ENCODE results near the gene NMRK2.
"Not testable (repeated sequence)": the region's sequence is repeated elsewhere in the genome, so short reads cannot be mapped to it uniquely, and the experiment has no call there.

The NMRK2 gene

GRCh38 chr19:3932931-3933810 is at the start of gene NMRK2:
Gene NMRK2 (plus strand): TSS chr19:3933069. CDS start chr19:3933672, 603 bp downstream.
- no peak within 1 kb of the TSS for H3K27ac Mint-ChIP-seq
- no peaks in the 10 kb centered on the region for H3K4me1 Mint-ChIP-seq (ENCODE audit: low read depth)
- H3K36me3 Mint-ChIP-seq (ENCODE audit: low read depth): no peaks in the 10 kb centered on the region
- peaks cover 24% of the 10 kb centered on the region for H3K27me3 Mint-ChIP-seq (ENCODE audit: low read depth)
- H3K4me3 Mint-ChIP-seq: no peak within 1 kb of the TSS
- DNase-seq (ENCODE audit: low spot score): no peak
- H3K9me3 Mint-ChIP-seq: no peaks in the 10 kb centered on the region

GRCh38 chr19:3890591-3890990 is 42.3 kb upstream of the NMRK2 start:
- no peak for DNase-seq (ENCODE audit: low spot score)
- Mint-ChIP-seq H3K27ac (no peak overlapping the region), H3K4me3 (no peak overlapping the region), H3K27me3 (ENCODE audit: low read depth) (no peaks in the 10 kb centered on the region), H3K4me1 (ENCODE audit: low read depth) (no peaks in the 10 kb centered on the region), H3K9me3 (no peaks in the 10 kb centered on the region), H3K36me3 (ENCODE audit: low read depth) (no peaks in the 10 kb centered on the region)

- DNase-seq (ENCODE audit: low spot score): no peak
- H3K4me3 Mint-ChIP-seq: no peak overlapping the region
- H3K4me1 Mint-ChIP-seq (ENCODE audit: low read depth): peaks cover 4% of the 10 kb centered on the region
- no peaks in the 10 kb centered on the region for H3K27me3 Mint-ChIP-seq (ENCODE audit: low read depth)
- peaks cover 6% of the 10 kb centered on the region for H3K9me3 Mint-ChIP-seq
- H3K36me3 Mint-ChIP-seq (ENCODE audit: low read depth): no peaks in the 10 kb centered on the region
- H3K27ac Mint-ChIP-seq: no peak overlapping the region
These were observed 39.2 kb upstream of the NMRK2 start for GRCh38 chr19:3893509-3894179.

- not testable (repeated sequence) for H3K4me3 Mint-ChIP-seq; DNase-seq (ENCODE audit: low spot score); H3K27ac Mint-ChIP-seq; H3K4me1 Mint-ChIP-seq (ENCODE audit: low read depth); H3K36me3 Mint-ChIP-seq (ENCODE audit: low read depth); H3K27me3 Mint-ChIP-seq (ENCODE audit: low read depth)
- H3K9me3 Mint-ChIP-seq: peaks cover 10% of the 10 kb centered on the region
These were observed 37.9 kb upstream of the NMRK2 start for GRCh38 chr19:3894959-3895358.

GRCh38 chr19:3895788-3896187 is 37.1 kb upstream of the NMRK2 start:
- H3K9me3 Mint-ChIP-seq: peaks cover 10% of the 10 kb centered on the region
- no peak overlapping the region for H3K27ac Mint-ChIP-seq
- peaks cover 5% of the 10 kb centered on the region for H3K4me1 Mint-ChIP-seq (ENCODE audit: low read depth)
- no peak for DNase-seq (ENCODE audit: low spot score)
- no peak overlapping the region for H3K4me3 Mint-ChIP-seq
- H3K36me3 Mint-ChIP-seq (ENCODE audit: low read depth): no peaks in the 10 kb centered on the region
- H3K27me3 Mint-ChIP-seq (ENCODE audit: low read depth): no peaks in the 10 kb centered on the region

- Mint-ChIP-seq H3K4me1 (ENCODE audit: low read depth) (peaks cover 5% of the 10 kb centered on the region), H3K27me3 (ENCODE audit: low read depth) (no peaks in the 10 kb centered on the region), H3K27ac (no peak overlapping the region), H3K9me3 (peaks cover 10% of the 10 kb centered on the region), H3K4me3 (no peak overlapping the region), H3K36me3 (ENCODE audit: low read depth) (no peaks in the 10 kb centered on the region)
- no peak for DNase-seq (ENCODE audit: low spot score)
These were observed 34.9 kb upstream of the NMRK2 start for GRCh38 chr19:3897936-3898335.

GRCh38 chr19:3898426-3898825 is 34.4 kb upstream of the NMRK2 start:
- Mint-ChIP-seq H3K27ac (no peak overlapping the region), H3K4me1 (ENCODE audit: low read depth) (peaks cover 5% of the 10 kb centered on the region), H3K27me3 (ENCODE audit: low read depth) (no peaks in the 10 kb centered on the region), H3K4me3 (no peak overlapping the region), H3K9me3 (peaks cover 10% of the 10 kb centered on the region), H3K36me3 (ENCODE audit: low read depth) (no peaks in the 10 kb centered on the region)
- DNase-seq (ENCODE audit: low spot score): no peak

- Mint-ChIP-seq H3K9me3 (peaks cover 10% of the 10 kb centered on the region), H3K36me3 (ENCODE audit: low read depth) (no peaks in the 10 kb centered on the region), H3K4me1 (ENCODE audit: low read depth) (peaks cover 5% of the 10 kb centered on the region), H3K4me3 (no peak overlapping the region), H3K27me3 (ENCODE audit: low read depth) (no peaks in the 10 kb centered on the region), H3K27ac (no peak overlapping the region)
- DNase-seq (ENCODE audit: low spot score): no peak
These were observed 33.2 kb upstream of the NMRK2 start for GRCh38 chr19:3899531-3900294.

- H3K9me3 Mint-ChIP-seq: peaks cover 10% of the 10 kb centered on the region
- no peaks in the 10 kb centered on the region for H3K36me3 Mint-ChIP-seq (ENCODE audit: low read depth)
- no peak for DNase-seq (ENCODE audit: low spot score)
- no peak overlapping the region for H3K4me3 Mint-ChIP-seq
- peaks cover 5% of the 10 kb centered on the region for H3K4me1 Mint-ChIP-seq (ENCODE audit: low read depth)
- H3K27ac Mint-ChIP-seq: no peak overlapping the region
- no peaks in the 10 kb centered on the region for H3K27me3 Mint-ChIP-seq (ENCODE audit: low read depth)
These were observed 30.4 kb upstream of the NMRK2 start for GRCh38 chr19:3902317-3902973.

- no peaks in the 10 kb centered on the region for H3K9me3 Mint-ChIP-seq
- no peak overlapping the region for H3K27ac Mint-ChIP-seq
- no peak for DNase-seq (ENCODE audit: low spot score)
- no peaks in the 10 kb centered on the region for H3K36me3 Mint-ChIP-seq (ENCODE audit: low read depth)
- H3K4me1 Mint-ChIP-seq (ENCODE audit: low read depth): no peaks in the 10 kb centered on the region
- no peak overlapping the region for H3K4me3 Mint-ChIP-seq
- H3K27me3 Mint-ChIP-seq (ENCODE audit: low read depth): no peaks in the 10 kb centered on the region
These were observed 28.6 kb upstream of the NMRK2 start for GRCh38 chr19:3904233-3904632.

- peaks cover 3% of the 10 kb centered on the region for H3K9me3 Mint-ChIP-seq
- no peak for DNase-seq (ENCODE audit: low spot score)
- no peaks in the 10 kb centered on the region for H3K27me3 Mint-ChIP-seq (ENCODE audit: low read depth)
- no peak overlapping the region for H3K27ac Mint-ChIP-seq
- no peaks in the 10 kb centered on the region for H3K36me3 Mint-ChIP-seq (ENCODE audit: low read depth)
- H3K4me1 Mint-ChIP-seq (ENCODE audit: low read depth): no peaks in the 10 kb centered on the region
- no peak overlapping the region for H3K4me3 Mint-ChIP-seq
These were observed 25.1 kb upstream of the NMRK2 start for GRCh38 chr19:3907626-3908265.

- H3K4me3 Mint-ChIP-seq: no peak overlapping the region
- no peaks in the 10 kb centered on the region for H3K36me3 Mint-ChIP-seq (ENCODE audit: low read depth)
- no peak overlapping the region for H3K27ac Mint-ChIP-seq
- H3K9me3 Mint-ChIP-seq: peaks cover 3% of the 10 kb centered on the region
- H3K4me1 Mint-ChIP-seq (ENCODE audit: low read depth): no peaks in the 10 kb centered on the region
- no peak for DNase-seq (ENCODE audit: low spot score)
- H3K27me3 Mint-ChIP-seq (ENCODE audit: low read depth): no peaks in the 10 kb centered on the region
These were observed 24.4 kb upstream of the NMRK2 start for GRCh38 chr19:3908266-3909054.

GRCh38 chr19:3910105-3910504 is 22.8 kb upstream of the NMRK2 start:
- Mint-ChIP-seq H3K27ac (no peak overlapping the region), H3K4me3 (no peak overlapping the region), H3K36me3 (ENCODE audit: low read depth) (no peaks in the 10 kb centered on the region), H3K27me3 (ENCODE audit: low read depth) (no peaks in the 10 kb centered on the region), H3K9me3 (peaks cover 3% of the 10 kb centered on the region), H3K4me1 (ENCODE audit: low read depth) (no peaks in the 10 kb centered on the region)
- no peak for DNase-seq (ENCODE audit: low spot score)

Measured in T-helper 2 cell treated with Interferon-gamma antibody and Interleukin-4, amounts not matched to agents 5 μg/mL and 100 μg/mL, for 36 hours (primary cell).